HEK293 (cell line): ENCODE measurements around the gene SIM2.

ENCODE experiments used
- CTCF ChIA-PET: fragments of 350-600 bp; formaldehyde crosslinking; extraction: SDS; loops from one replicate; lab custom pipeline; 2021; ENCODE audit warnings: antibody characterized with exemption; lab: Yijun Ruan, JAX
- POLR2A ChIA-PET: fragments of 300-600 bp; formaldehyde crosslinking; extraction: SDS; loops from one replicate; lab custom pipeline; 2020; ENCODE audit warnings: antibody characterized with exemption, inconsistent platforms; lab: Yijun Ruan, JAX
- H3K27ac ChIP-seq: fragments of 200-500 bp; sonication (Bioruptor generic); 2 replicates; pipeline ENCODE4 v1.5.1; 2014; ENCODE audit warnings: low read depth, low read length, control low read depth, inconsistent platforms; ENCODE audit errors: extremely low read depth
- H3K36me3 ChIP-seq, 2 experiments: fragments of 200-500 bp in 1 of 2; sonication (Bioruptor generic) in 1 of 2; 1 replicate in 1 of 2; 2 replicates in 1 of 2; pipeline ENCODE4 v1.5.1; 2014 to 2017; ENCODE audit warnings: inconsistent platforms in 2 of 2, low read length in 2 of 2; ENCODE audit not compliant: control insufficient read depth in 2 of 2, insufficient read depth in 1 of 2
- H3K4me1 ChIP-seq: fragments of 200-500 bp; sonication (Bioruptor generic); 2 replicates; pipeline ENCODE4 v1.5.1; 2014; ENCODE audit warnings: mild to moderate bottlenecking, low read length, inconsistent platforms; ENCODE audit not compliant: control insufficient read depth, insufficient read depth
- H3K4me3 ChIP-seq: 2 replicates; pipeline ENCODE4 v1.5.1; 2011; ENCODE audit warnings: low read depth, mild to moderate bottlenecking, control low read depth, low read length, moderate library complexity
- H3K9me3 ChIP-seq: fragments of 200-500 bp; sonication (Bioruptor generic); 2 replicates; pipeline ENCODE4 v1.5.1; 2014; ENCODE audit warnings: low read depth, low read length, inconsistent platforms; ENCODE audit not compliant: control insufficient read depth, insufficient read depth
- FEZF1 ChIP-seq: fragments of 450-650 bp; formaldehyde crosslinking; IDR thresholded peaks from 2 replicates; pipeline ENCODE4 v1.5.1; 2016; ENCODE audit warnings: missing biosample characterization, missing genetic modification characterization
- GLIS1 ChIP-seq: fragments of 450-650 bp; formaldehyde crosslinking; IDR thresholded peaks from 2 replicates; pipeline ENCODE4 v1.5.1; 2016; ENCODE audit warnings: missing biosample characterization, missing genetic modification characterization
- KLF1 ChIP-seq: fragments of 450-650 bp; formaldehyde crosslinking; IDR thresholded peaks from 2 replicates; pipeline ENCODE4 v1.5.1; 2016; ENCODE audit warnings: missing biosample characterization, missing genetic modification characterization
- KLF10 ChIP-seq: fragments of 450-650 bp; IDR thresholded peaks from 2 replicates; pipeline ENCODE4 v1.5.1; 2018; ENCODE audit warnings: missing biosample characterization, mild to moderate bottlenecking, missing genetic modification characterization
- KLF9 ChIP-seq: fragments of 450-650 bp; formaldehyde crosslinking; IDR thresholded peaks from 2 replicates; pipeline ENCODE4 v1.5.1; 2016; ENCODE audit warnings: missing biosample characterization, missing genetic modification characterization, low read depth
- PRDM10 ChIP-seq: fragments of 450-650 bp; formaldehyde crosslinking; IDR thresholded peaks from 2 replicates; pipeline ENCODE4 v1.5.1; 2016; ENCODE audit warnings: missing biosample characterization, missing genetic modification characterization
- ZBTB49 ChIP-seq: fragments of 450-650 bp; formaldehyde crosslinking; IDR thresholded peaks from 2 replicates; pipeline ENCODE4 v1.5.1; 2016; ENCODE audit warnings: missing biosample characterization, missing genetic modification characterization, low read depth
- ZFP69B ChIP-seq: fragments of 450-650 bp; formaldehyde crosslinking; IDR thresholded peaks from 2 replicates; pipeline ENCODE4 v1.5.1; 2016; ENCODE audit warnings: missing biosample characterization, missing genetic modification characterization
- ZNF114 ChIP-seq: fragments of 450-650 bp; formaldehyde crosslinking; IDR thresholded peaks from 2 replicates; pipeline ENCODE4 v1.5.0; 2017; ENCODE audit warnings: missing biosample characterization, missing genetic modification characterization
- ZNF121 ChIP-seq: fragments of 450-650 bp; formaldehyde crosslinking; IDR thresholded peaks from 2 replicates; pipeline ENCODE4 v1.5.1; 2016; ENCODE audit warnings: missing biosample characterization, missing genetic modification characterization
- ZNF146 ChIP-seq: fragments of 450-650 bp; formaldehyde crosslinking; IDR thresholded peaks from 2 replicates; pipeline ENCODE4 v1.5.1; 2016; ENCODE audit warnings: missing biosample characterization, missing genetic modification characterization
- ZNF24 ChIP-seq: fragments of 450-650 bp; formaldehyde crosslinking; IDR thresholded peaks from 2 replicates; pipeline ENCODE4 v1.5.1; 2016; ENCODE audit warnings: missing biosample characterization, missing genetic modification characterization
- ZNF292 ChIP-seq: fragments of 450-650 bp; formaldehyde crosslinking; IDR thresholded peaks from 2 replicates; pipeline ENCODE4 v1.5.1; 2016; ENCODE audit warnings: low read depth, missing biosample characterization, missing genetic modification characterization, borderline replicate concordance
- ZNF302 ChIP-seq: fragments of 450-650 bp; formaldehyde crosslinking; IDR thresholded peaks from 2 replicates; pipeline ENCODE4 v1.5.1; 2016; ENCODE audit warnings: missing biosample characterization, missing genetic modification characterization, low read depth
- ZNF350 ChIP-seq: fragments of 450-650 bp; formaldehyde crosslinking; IDR thresholded peaks from 2 replicates; pipeline ENCODE4 v1.5.0; 2017; ENCODE audit warnings: missing biosample characterization, mild to moderate bottlenecking, missing genetic modification characterization
- ZNF398 ChIP-seq: fragments of 450-650 bp; formaldehyde crosslinking; IDR thresholded peaks from 2 replicates; pipeline ENCODE4 v1.5.1; 2017; ENCODE audit warnings: missing biosample characterization, missing genetic modification characterization
- ZNF423 ChIP-seq: fragments of 450-650 bp; formaldehyde crosslinking; IDR thresholded peaks from 2 replicates; pipeline ENCODE4 v1.5.1; 2016; ENCODE audit warnings: missing biosample characterization, missing genetic modification characterization
- ZNF521 ChIP-seq: fragments of 450-650 bp; formaldehyde crosslinking; IDR thresholded peaks from 2 replicates; pipeline ENCODE4 v1.5.1; 2017; ENCODE audit warnings: missing biosample characterization, mild to moderate bottlenecking, missing genetic modification characterization
- ZNF580 ChIP-seq: fragments of 450-650 bp; formaldehyde crosslinking; IDR thresholded peaks from 2 replicates; pipeline ENCODE4 v1.5.1; 2016; ENCODE audit warnings: missing biosample characterization, missing genetic modification characterization
- ZNF664 ChIP-seq: fragments of 450-650 bp; formaldehyde crosslinking; IDR thresholded peaks from 2 replicates; pipeline ENCODE4 v1.5.1; 2016; ENCODE audit warnings: missing biosample characterization, missing genetic modification characterization
- ZNF768 ChIP-seq: fragments of 450-650 bp; formaldehyde crosslinking; IDR thresholded peaks from 2 replicates; pipeline ENCODE4 v1.5.1; 2018; ENCODE audit warnings: missing biosample characterization, mild to moderate bottlenecking, missing genetic modification characterization
- ZNF777 ChIP-seq: fragments of 450-650 bp; formaldehyde crosslinking; IDR thresholded peaks from 2 replicates; pipeline ENCODE4 v1.5.1; 2017; ENCODE audit warnings: missing biosample characterization, missing genetic modification characterization, borderline replicate concordance
- ZNF830 ChIP-seq: fragments of 450-650 bp; IDR thresholded peaks from 2 replicates; pipeline ENCODE4 v1.5.0; 2018; ENCODE audit warnings: missing biosample characterization, missing genetic modification characterization, low read depth, mild to moderate bottlenecking, moderate library complexity
- ZNF843 ChIP-seq: fragments of 450-650 bp; formaldehyde crosslinking; IDR thresholded peaks from 2 replicates; pipeline ENCODE4 v1.5.1; 2016; ENCODE audit warnings: missing biosample characterization, missing genetic modification characterization
- ZSCAN5A ChIP-seq: fragments of 450-650 bp; formaldehyde crosslinking; IDR thresholded peaks from 2 replicates; pipeline ENCODE4 v1.5.1; 2016; ENCODE audit warnings: missing biosample characterization, missing genetic modification characterization

SIM2 gene

DNA sequence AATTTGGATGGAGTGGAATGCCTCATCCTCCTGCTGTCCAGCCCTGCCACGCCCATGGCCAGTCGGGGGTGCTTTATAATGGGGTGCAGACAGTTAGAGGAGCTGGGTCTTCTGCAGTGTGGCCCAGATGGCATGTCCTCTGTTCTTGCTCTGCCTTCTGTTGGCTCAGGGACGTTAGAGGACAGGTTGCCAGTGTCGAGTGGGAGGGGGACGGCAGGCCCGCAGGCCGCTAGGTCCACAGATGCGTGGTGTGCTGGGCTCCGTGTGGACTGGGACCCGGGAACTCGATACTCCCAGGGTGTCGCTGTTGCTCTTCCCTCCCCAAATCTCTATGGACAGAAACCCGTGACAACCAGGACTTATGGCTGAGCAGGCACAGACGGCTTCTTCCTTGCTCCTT lies 33.3 kb downstream of the SIM2 start:
- peaks cover 10 to 74% of the 10 kb centered on the region in 2 experiments for H3K36me3 ChIP-seq
- H3K4me1 ChIP-seq = no peaks in the 10 kb centered on the region
- CTCF ChIA-PET = interaction anchor here (1.0 kb wide), 1 partner anchor 20 kb away, joined by 4 read pairs; no protein-coding TSS in a partner anchor
- no peak for TF ChIP-seq ZNF580
- TF ChIP-seq ZNF121 = no peak
- no peak for TF ChIP-seq ZNF350 (tag by site-specific recombination)
- TF ChIP-seq ZNF114 (tag by site-specific recombination) = no peak
- TF ChIP-seq ZNF830 (tag by site-specific recombination) = no peak
- TF ChIP-seq ZNF146 (tag by site-specific recombination) = no peak
- TF ChIP-seq KLF1 (tag by site-specific recombination) = no peak
- no peak for TF ChIP-seq GLIS1 (tag by site-specific recombination)
- no peak for TF ChIP-seq ZNF398 (tag by site-specific recombination)
- TF ChIP-seq ZBTB49 (tag by site-specific recombination) = no peak
- no peak for TF ChIP-seq ZNF423 (tag by site-specific recombination)
- no peak for TF ChIP-seq ZNF521
- no peak for TF ChIP-seq ZNF777
- TF ChIP-seq ZNF768 (tag by site-specific recombination) = no peak
- no peak for TF ChIP-seq FEZF1 (tag by site-specific recombination)
- TF ChIP-seq ZSCAN5A = no peak
- no peak overlapping the region for H3K27ac ChIP-seq
- H3K4me3 ChIP-seq = no peak overlapping the region
- POLR2A ChIA-PET = no interaction called here
- H3K9me3 ChIP-seq = no peaks in the 10 kb centered on the region

DNA sequence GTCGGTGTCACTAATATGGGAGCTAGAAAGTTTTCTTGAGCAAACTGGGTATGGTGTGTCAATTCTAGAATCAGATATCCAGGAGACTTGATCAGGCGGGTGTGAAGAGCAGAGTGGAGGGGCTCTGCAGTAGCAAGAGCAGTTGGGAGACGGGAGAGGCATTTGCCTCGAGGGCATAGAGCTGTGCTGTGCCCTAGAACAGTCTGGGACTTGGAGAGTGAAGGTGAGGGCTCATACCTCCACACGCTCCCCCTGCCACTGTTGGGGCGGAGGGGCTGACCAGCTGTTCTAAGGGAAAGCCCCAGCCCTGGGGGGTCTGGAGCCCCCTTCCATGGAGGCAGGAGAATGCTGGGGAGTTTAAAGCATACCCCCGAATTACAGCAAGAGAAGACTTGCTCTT lies 33.8 kb downstream of the SIM2 start:
- peaks cover 10 to 72% of the 10 kb centered on the region in 2 experiments for H3K36me3 ChIP-seq
- no peaks in the 10 kb centered on the region for H3K9me3 ChIP-seq
- POLR2A ChIA-PET = no interaction called here
- CTCF ChIA-PET = interaction anchor here (0.8 to 1.0 kb wide), 2 partner anchors 20 to 138 kb away, joined by 4 read pairs; no protein-coding TSS in a partner anchor
- H3K4me1 ChIP-seq = no peaks in the 10 kb centered on the region
- H3K27ac ChIP-seq = no peak overlapping the region
- TF ChIP-seq ZNF843 (no peak), KLF10 (tag by site-specific recombination) (no peak), ZNF24 (no peak), ZNF292 (tag by site-specific recombination) (no peak), ZNF664 (tag by site-specific recombination) (no peak), KLF9 (no peak), ZFP69B (tag by site-specific recombination) (no peak), PRDM10 (no peak), ZNF302 (tag by site-specific recombination) (no peak)
- H3K4me3 ChIP-seq = no peak overlapping the region
